NCI-H1930 (cell line): Measurements from ENCODE around the gene OVCH1.
"Not testable (repeated sequence)": the region's sequence is repeated elsewhere in the genome, so short reads cannot be mapped to it uniquely, and the experiment has no call there.

ENCODE experiments used
- DNase-seq, 2 experiments: peaks; one replicate each; lab custom pipeline; 2025; lab: John Stamatoyannopoulos, UW

The OVCH1 gene

GRCh38 chr12:29414368-29414767 is 83.1 kb downstream of the OVCH1 start:
- DNase-seq = no peak

- DNase-seq = no peak
These were observed 91.9 kb downstream of the OVCH1 start for GRCh38 chr12:29405561-29405960.

- DNase-seq = no peak
These were observed 93.5 kb downstream of the OVCH1 start for GRCh38 chr12:29403991-29404390.

GRCh38 chr12:29402437-29402836 is 95.0 kb downstream of the OVCH1 start:
- no peak for DNase-seq

DNA sequence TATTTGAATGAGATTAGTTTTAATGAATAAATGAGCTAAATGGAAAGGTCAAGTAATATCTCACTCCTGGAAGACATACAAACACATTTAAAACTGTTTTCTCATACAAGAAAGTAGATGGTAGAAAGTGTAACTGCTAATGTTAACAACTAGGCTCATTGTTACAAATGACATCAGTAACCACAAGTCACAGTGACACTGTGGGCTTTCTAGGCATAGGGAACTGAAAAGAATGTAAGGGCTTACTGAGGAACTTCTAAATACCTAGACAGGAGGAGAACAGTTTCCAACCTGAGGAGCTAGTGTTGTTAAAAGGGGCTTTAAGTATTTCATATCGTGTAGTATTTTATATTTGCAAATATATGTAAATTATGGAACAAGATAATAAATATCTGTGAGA is 99.0 kb downstream of the OVCH1 start:
- no peak for DNase-seq

- no peak for DNase-seq
These were observed 100.7 kb downstream of the OVCH1 start for GRCh38 chr12:29396774-29397173.

DNA sequence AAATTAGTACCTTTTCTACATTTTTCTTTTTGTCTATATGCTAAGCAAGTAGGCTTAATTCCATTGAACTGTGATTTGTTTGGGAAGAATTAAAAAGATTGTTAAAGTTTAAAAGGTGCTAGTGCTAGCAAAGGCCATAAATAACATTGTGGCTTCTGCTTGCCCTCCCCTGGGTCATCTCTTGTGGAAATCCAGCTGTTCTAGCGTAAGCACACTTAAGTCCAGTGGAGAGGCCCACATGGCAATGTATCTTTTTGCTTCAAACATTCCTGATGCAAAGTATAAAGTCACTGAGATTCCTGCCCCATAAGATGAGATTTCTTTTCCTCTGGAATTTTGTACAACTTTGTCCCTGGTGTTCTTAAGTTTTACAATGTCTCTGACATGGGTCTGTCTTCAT is 102.1 kb downstream of the OVCH1 start:
- DNase-seq = no peak

DNA sequence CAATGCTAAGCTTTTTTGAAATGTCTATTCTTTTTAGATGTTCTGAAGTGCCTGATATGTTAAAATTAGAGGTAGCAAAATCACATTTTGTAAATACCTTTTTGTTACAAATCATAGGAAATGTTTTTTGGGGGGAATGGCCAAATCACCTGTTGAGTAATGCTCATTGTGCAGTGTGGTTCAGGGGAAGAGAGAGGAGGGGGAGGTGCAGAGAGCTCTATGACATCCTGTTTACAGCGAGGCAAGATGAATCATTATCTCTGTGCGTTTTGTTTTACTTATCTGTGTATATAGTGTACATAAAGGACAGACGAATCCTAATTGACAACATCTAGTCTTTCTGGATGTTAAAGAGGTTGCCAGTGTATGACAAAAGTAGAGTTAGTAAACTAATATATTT is 107.1 kb downstream of the OVCH1 start:
- not testable (repeated sequence) for DNase-seq

DNA sequence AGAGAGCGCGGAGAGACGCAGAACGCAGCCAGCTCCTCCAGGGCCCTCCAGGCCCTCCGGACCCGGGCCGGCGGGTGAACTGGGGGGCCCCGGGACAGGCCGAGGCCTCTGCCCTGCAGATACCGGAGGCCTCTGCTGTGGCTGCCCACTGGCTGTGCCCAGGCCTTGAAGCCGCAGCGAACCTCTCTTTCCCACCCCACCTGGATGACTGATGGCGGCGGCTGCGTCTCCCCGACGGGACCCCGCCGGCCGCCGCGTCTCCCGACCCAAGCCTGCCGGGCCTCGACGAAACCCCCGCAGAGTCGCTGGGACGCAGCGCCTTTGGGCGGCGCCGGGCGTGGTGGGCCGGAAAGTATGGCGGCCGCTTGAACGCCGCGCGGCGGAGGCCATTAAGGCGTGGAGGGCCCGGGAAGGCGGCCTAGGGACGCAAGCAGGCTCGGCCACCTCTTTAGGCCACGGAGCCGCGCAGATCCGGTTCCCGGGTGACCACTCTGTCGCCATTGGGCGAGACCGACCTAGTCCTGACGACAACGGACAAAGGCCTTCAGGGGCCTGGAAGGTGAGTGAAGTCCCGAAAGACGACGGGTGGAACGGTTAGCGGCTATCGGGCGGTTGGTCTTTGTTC is 108.1 kb downstream of the OVCH1 start:
- DNase-seq = no peak

GRCh38 chr12:29386084-29386680 is 111.3 kb downstream of the OVCH1 start:
- not testable (repeated sequence) for DNase-seq

- not testable (repeated sequence) for DNase-seq
These were observed 112.3 kb downstream of the OVCH1 start for GRCh38 chr12:29385194-29385593.

DNA sequence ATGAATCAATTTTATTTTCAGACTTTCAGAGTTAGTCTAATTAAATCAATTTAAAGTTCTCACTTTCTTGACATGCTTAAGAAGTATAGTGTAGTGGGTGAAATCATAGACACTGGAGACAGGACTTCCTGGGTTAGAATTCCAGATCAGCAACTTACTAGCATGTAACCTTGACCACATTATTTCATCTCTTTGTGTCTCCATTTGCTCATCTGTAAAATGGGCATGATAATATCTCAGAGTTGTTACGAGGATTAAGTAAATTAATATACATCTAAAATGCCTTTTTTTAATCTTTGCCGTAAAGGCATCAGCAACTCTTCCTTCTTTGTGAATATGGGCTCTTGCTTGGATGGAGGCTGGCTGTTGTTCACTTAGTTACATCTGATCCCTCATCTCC is 115.2 kb downstream of the OVCH1 start:
- no peak for DNase-seq

DNA sequence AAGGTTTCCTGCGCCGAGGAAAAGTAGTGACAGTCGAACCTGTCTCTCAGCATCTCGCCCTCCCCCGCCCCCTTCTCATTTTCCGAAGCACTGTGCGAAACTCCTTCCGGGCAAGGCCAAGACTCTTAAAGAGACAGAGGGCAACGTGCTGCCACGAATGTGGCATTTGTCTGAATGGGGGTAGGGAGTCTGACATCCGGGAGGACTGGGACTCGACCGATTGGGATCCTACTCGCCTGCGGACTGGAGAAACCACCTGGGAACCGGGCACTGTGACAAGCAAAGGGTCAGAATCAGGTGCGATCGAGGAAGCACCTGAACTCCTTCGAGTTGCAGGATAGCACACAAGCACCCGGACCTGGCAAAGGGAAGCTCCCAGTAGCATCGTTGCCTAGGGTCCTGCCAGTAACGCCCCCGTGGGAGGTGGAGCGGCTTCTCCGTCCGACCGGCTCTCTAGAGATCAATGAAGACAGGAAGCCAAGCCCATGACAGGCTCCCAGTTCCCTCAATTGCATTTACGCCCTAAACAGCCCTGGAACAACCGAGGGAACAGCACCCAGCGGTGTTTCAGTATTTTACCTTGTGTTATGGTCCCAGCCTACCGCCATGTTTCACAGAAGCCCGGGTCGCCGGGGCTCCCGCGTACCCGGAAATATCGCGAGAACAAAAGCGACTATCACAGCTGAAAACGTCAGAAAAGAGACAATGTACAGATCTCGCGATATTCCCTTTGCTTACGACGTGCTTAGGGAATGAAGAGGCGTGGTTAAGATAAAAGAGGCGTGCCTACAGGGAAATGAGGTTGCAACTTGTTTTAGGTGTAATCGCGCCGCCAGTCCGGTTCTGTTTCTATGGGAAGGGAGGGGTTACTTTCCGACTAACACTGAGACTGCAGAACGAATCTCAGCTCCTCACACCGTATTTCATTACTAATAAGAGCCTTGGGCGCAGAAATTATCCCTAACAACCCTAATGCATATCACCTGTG is 116.7 kb downstream of the OVCH1 start, which contains the start of gene ERGIC2:
ERGIC2 (minus strand) TSS at position 637 of the 988 bp plus-strand sequence. CDS start 9,539 bp downstream, outside the sequence.
- DNase-seq = peak; percentile 99 to 100
